Measurements from ENCODE around the gene SLC39A10. TPM values are rescaled to one million over a fixed set of nuclear protein-coding genes. Genes with fewer than 3 reads are reported as not detected.

Gene SLC39A10
- total and polyA plus RNA-seq, 4 donors: 5.7 to 28.4 (median 18.2) TPM

GRCh38 chr2:195696012-195696411 is 39.0 kb downstream of the SLC39A10 start:
- H3K4me1 ChIP-seq (ENCODE audit: control insufficient read depth in 5 of 5, insufficient read depth in 5 of 5, low read length in 5 of 5): no peaks in the 10 kb centered on the region
- WGBS, 2 donors: 84 to 95% methylated on average over 1 of the region's 1 CpG

GRCh38 chr2:195697681-195698220 is 40.7 kb downstream of the SLC39A10 start:
- H3K4me1 ChIP-seq (ENCODE audit: control insufficient read depth in 5 of 5, insufficient read depth in 5 of 5, low read length in 5 of 5): no peaks in the 10 kb centered on the region
- no peaks in the 10 kb centered on the region for H3K27me3 ChIP-seq (ENCODE audit: control insufficient read depth in 3 of 3, insufficient read depth in 3 of 3, low read length in 2 of 3)
- DNase-seq (peak in 1 of 3 donors; percentile 21), ATAC-seq (ENCODE audit: insufficient read depth, low FRiP score) (no peak)
- peaks cover 0 to 6% (median 1%) of the 10 kb centered on the region in 4 donors for H3K36me3 ChIP-seq (ENCODE audit: control insufficient read depth in 4 of 4, insufficient read depth in 4 of 4, low read length in 4 of 4)
- H3K9me3 ChIP-seq (ENCODE audit: control insufficient read depth in 4 of 4, insufficient read depth in 3 of 4, low read length in 3 of 4): peaks cover 0 to 15% (median 5%) of the 10 kb centered on the region in 4 donors
- no peak overlapping the region for H3K27ac ChIP-seq (ENCODE audit: low read depth in 1 of 2, low read length in 1 of 2)
- WGBS, 2 donors: 83 to 85% methylated on average over 3 of the region's 3 CpGs
- no peak overlapping the region for H3K9ac ChIP-seq (ENCODE audit: insufficient read depth in 1 of 2, low read length in 2 of 2)
- H3K4me3 ChIP-seq: no peak overlapping the region
- no peak for TF ChIP-seq CTCF (IDR thresholded peaks at IDR 0.05; ENCODE audit: control extremely low read depth, extremely low read depth)

More at GRCh38 chr2:195696012-195696411, 39.0 kb downstream of the SLC39A10 start:
- no peaks in the 10 kb centered on the region for H3K27me3 ChIP-seq (ENCODE audit: control insufficient read depth in 3 of 3, insufficient read depth in 3 of 3, low read length in 2 of 3)
- H3K9ac ChIP-seq (ENCODE audit: insufficient read depth in 1 of 2, low read length in 2 of 2): no peak overlapping the region
- peaks cover 0 to 10% (median 4%) of the 10 kb centered on the region in 4 donors for H3K9me3 ChIP-seq (ENCODE audit: control insufficient read depth in 4 of 4, insufficient read depth in 3 of 4, low read length in 3 of 4)
- H3K36me3 ChIP-seq (ENCODE audit: control insufficient read depth in 4 of 4, insufficient read depth in 4 of 4, low read length in 4 of 4): peaks cover 0 to 6% (median 1%) of the 10 kb centered on the region in 4 donors
- TF ChIP-seq CTCF (IDR thresholded peaks at IDR 0.05; ENCODE audit: control extremely low read depth, extremely low read depth): no peak
- no peak for DNase-seq
- no peak overlapping the region for H3K4me3 ChIP-seq
- H3K27ac ChIP-seq (ENCODE audit: low read depth in 1 of 2, low read length in 1 of 2): no peak overlapping the region
- ATAC-seq (ENCODE audit: insufficient read depth, low FRiP score): no peak

- TF ChIP-seq CTCF (IDR thresholded peaks at IDR 0.05; ENCODE audit: control extremely low read depth, extremely low read depth): no peak
- 62 to 94% methylated on average over 3 of the region's 3 CpGs for WGBS, 2 donors
Measured at GRCh38 chr2:195700480-195700879, 43.5 kb downstream of the SLC39A10 start.

More at GRCh38 chr2:195700480-195700879, 43.5 kb downstream of the SLC39A10 start:
- Histone ChIP-seq H3K4me1 (ENCODE audit: control insufficient read depth in 5 of 5, insufficient read depth in 5 of 5, low read length in 5 of 5) (no peaks in the 10 kb centered on the region), H3K27me3 (ENCODE audit: control insufficient read depth in 3 of 3, insufficient read depth in 3 of 3, low read length in 2 of 3) (no peaks in the 10 kb centered on the region), H3K9ac (ENCODE audit: insufficient read depth in 1 of 2, low read length in 2 of 2) (no peak overlapping the region), H3K4me3 (no peak overlapping the region), H3K9me3 (ENCODE audit: control insufficient read depth in 4 of 4, insufficient read depth in 3 of 4, low read length in 3 of 4) (peaks cover 0 to 14% (median 5%) of the 10 kb centered on the region in 4 donors), H3K27ac (ENCODE audit: low read depth in 1 of 2, low read length in 1 of 2) (no peak overlapping the region), H3K36me3 (ENCODE audit: control insufficient read depth in 4 of 4, insufficient read depth in 4 of 4, low read length in 4 of 4) (peaks cover 0 to under 1% (median 0%) of the 10 kb centered on the region in 4 donors)
- DNase-seq: no peak
- no peak for ATAC-seq (ENCODE audit: insufficient read depth, low FRiP score)
